Stomach (tissue), 4 donors: Measurements from ENCODE around the gene KIRREL3.

Experiments used
- EP300 ChIP-seq: sonication (generic); formaldehyde crosslinking; IDR thresholded peaks from one replicate; pipeline ENCODE4 v1.6.1; 2017; ENCODE audit warnings: antibody characterized with exemption
- POLR2A ChIP-seq, 4 donors: fragments of 450-650 bp; IDR thresholded peaks; one replicate each; pipeline ENCODE4 v1.6.1; 2016; ENCODE audit warnings: antibody characterized with exemption in 4 of 4, control low read depth in 2 of 4, mild to moderate bottlenecking in 1 of 4, moderate library complexity in 1 of 4
- POLR2AphosphoS5 ChIP-seq, 3 donors: sonication (generic); formaldehyde crosslinking; IDR thresholded peaks; one replicate each; pipeline ENCODE4 v1.6.1; 2016; ENCODE audit warnings: antibody characterized with exemption in 3 of 3
- TF ChIP-seq, protein P1 (sequence below), 7 experiments: fragments of 450-650 bp in 4 of 7; fragments of 200-600 bp in 3 of 7; sonication (generic) in 3 of 7; IDR thresholded peaks; one replicate each; pipeline ENCODE4 v1.5.1; 2016 to 2019; ENCODE audit warnings: antibody characterized with exemption in 7 of 7, control low read depth in 2 of 7, mild to moderate bottlenecking in 1 of 7

DNA sequence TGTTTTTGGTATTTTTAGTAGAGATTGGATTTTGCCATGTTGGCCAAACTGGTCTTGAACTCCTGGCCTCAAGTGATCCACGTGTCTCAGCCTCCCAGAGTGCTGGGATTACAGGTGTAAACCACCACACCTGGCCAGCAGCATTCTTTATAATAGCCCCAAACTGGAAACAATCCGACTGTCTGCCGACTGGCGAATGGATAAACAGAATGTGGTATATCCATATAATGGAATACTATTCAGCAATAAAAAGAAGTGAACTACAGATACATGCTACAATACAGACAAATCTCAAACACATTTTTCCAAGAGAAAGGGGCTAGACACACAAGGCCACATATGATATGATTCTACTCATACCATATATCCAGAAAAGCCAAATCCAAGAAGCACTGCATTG, 493.8 kb downstream of the KIRREL3 start:
- TF ChIP-seq EP300 = no peak
- TF ChIP-seq, protein P1, sequence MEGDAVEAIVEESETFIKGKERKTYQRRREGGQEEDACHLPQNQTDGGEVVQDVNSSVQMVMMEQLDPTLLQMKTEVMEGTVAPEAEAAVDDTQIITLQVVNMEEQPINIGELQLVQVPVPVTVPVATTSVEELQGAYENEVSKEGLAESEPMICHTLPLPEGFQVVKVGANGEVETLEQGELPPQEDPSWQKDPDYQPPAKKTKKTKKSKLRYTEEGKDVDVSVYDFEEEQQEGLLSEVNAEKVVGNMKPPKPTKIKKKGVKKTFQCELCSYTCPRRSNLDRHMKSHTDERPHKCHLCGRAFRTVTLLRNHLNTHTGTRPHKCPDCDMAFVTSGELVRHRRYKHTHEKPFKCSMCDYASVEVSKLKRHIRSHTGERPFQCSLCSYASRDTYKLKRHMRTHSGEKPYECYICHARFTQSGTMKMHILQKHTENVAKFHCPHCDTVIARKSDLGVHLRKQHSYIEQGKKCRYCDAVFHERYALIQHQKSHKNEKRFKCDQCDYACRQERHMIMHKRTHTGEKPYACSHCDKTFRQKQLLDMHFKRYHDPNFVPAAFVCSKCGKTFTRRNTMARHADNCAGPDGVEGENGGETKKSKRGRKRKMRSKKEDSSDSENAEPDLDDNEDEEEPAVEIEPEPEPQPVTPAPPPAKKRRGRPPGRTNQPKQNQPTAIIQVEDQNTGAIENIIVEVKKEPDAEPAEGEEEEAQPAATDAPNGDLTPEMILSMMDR (IDR thresholded peaks at IDR 0.05) = no peak
- TF ChIP-seq POLR2A (IDR thresholded peaks at IDR 0.05) = no peak
- no peak for TF ChIP-seq POLR2AphosphoS5 (IDR thresholded peaks at IDR 0.05)
